Frontal cortex (tissue), 4 donors: ENCODE results near the gene RAPGEF5. TPM values are rescaled to one million over a fixed set of nuclear protein-coding genes. Genes with fewer than 3 reads are reported as not detected.

ENCODE experiments used
- DNase-seq, 2 donors: peaks; one replicate each; pipeline ENCODE4 v3.0.0; 2012; ENCODE audit warnings: low spot score in 2 of 2
- FAIRE-seq: peaks from 2 replicates; lab custom pipeline; 2012; peaks lifted over from hg19 to GRCh38; lab: Jason Lieb, UNC
- total RNA-seq: library from RNA; depleted of rRNA; stranded (reverse); fragments of >200 nt; gene quantifications from one replicate; pipeline ENCODE4 v1.2.3, GENCODE V29; 2014
- donor health status: control.
- donor health status: control.
- donor health status: control.

Gene RAPGEF5
- total RNA-seq, 1 donor from 2014 or later, result 90.9 TPM

- FAIRE-seq (no peak), DNase-seq (no peak)
These were observed 215.6 kb downstream of the RAPGEF5 start for GRCh38 chr7:22141355-22141754.

- DNase-seq (no peak), FAIRE-seq (no peak)
These were observed 216.4 kb downstream of the RAPGEF5 start for GRCh38 chr7:22140578-22140977.

- FAIRE-seq (no peak), DNase-seq (no peak)
These were observed 218.1 kb downstream of the RAPGEF5 start for GRCh38 chr7:22138886-22139285.

GRCh38 chr7:22138106-22138505 lies 218.8 kb downstream of the RAPGEF5 start:
- DNase-seq (no peak), FAIRE-seq (no peak)

- no peak for DNase-seq
- no peak for FAIRE-seq
These were observed 219.5 kb downstream of the RAPGEF5 start for GRCh38 chr7:22137466-22137865.

- DNase-seq (no peak), FAIRE-seq (no peak)
These were observed 219.9 kb downstream of the RAPGEF5 start for GRCh38 chr7:22137026-22137425.

- FAIRE-seq, result no peak
- no peak for DNase-seq
These were observed 227.0 kb downstream of the RAPGEF5 start for GRCh38 chr7:22129819-22130580.

GRCh38 chr7:22129166-22129565 lies 227.8 kb downstream of the RAPGEF5 start:
- FAIRE-seq (no peak), DNase-seq (no peak)

GRCh38 chr7:22128528-22128920 lies 228.4 kb downstream of the RAPGEF5 start:
- DNase-seq (no peak), FAIRE-seq (no peak)

- DNase-seq, result no peak
- no peak for FAIRE-seq
These were observed 229.0 kb downstream of the RAPGEF5 start for GRCh38 chr7:22127835-22128527.

GRCh38 chr7:22125436-22125835 lies 231.5 kb downstream of the RAPGEF5 start:
- no peak for DNase-seq
- FAIRE-seq, result no peak

GRCh38 chr7:22124941-22125340 lies 232.0 kb downstream of the RAPGEF5 start:
- no peak for FAIRE-seq
- DNase-seq, result no peak

- FAIRE-seq, result no peak
- DNase-seq, result no peak
These were observed 233.8 kb downstream of the RAPGEF5 start for GRCh38 chr7:22123139-22123538.

- DNase-seq (no peak), FAIRE-seq (no peak)
These were observed 235.1 kb downstream of the RAPGEF5 start for GRCh38 chr7:22121702-22122474.

- DNase-seq, result no peak
- no peak for FAIRE-seq
These were observed 236.4 kb downstream of the RAPGEF5 start for GRCh38 chr7:22120391-22121053.

GRCh38 chr7:22117222-22117621 lies 239.7 kb downstream of the RAPGEF5 start:
- DNase-seq (no peak), FAIRE-seq (no peak)

GRCh38 chr7:22116451-22117030 lies 240.4 kb downstream of the RAPGEF5 start:
- DNase-seq (no peak), FAIRE-seq (no peak)

- FAIRE-seq (no peak), DNase-seq (no peak)
These were observed 241.3 kb downstream of the RAPGEF5 start for GRCh38 chr7:22115689-22116088.

- DNase-seq, result no peak
- FAIRE-seq, result no peak
These were observed 242.4 kb downstream of the RAPGEF5 start for GRCh38 chr7:22114440-22114981.

GRCh38 chr7:22113041-22113440 lies 243.9 kb downstream of the RAPGEF5 start:
- no peak for FAIRE-seq
- DNase-seq, result no peak
